H9 (cell line): ENCODE results near the gene C3orf49. TPM values are rescaled to one million over a fixed set of nuclear protein-coding genes. Genes with fewer than 3 reads are reported as not detected.

Experiments
- DNase-seq: peaks from one replicate; pipeline ENCODE4 v3.0.0-alpha.2; 2017
- H2AFZ ChIP-seq: one replicate; pipeline ENCODE4 v1.6.1; 2013; ENCODE audit warnings: mild to moderate bottlenecking, low read length, control low read depth, moderate library complexity
- H2AK5ac ChIP-seq: 2 replicates; pipeline ENCODE4 v1.6.1; 2013; ENCODE audit warnings: low read length, control low read depth, mixed read lengths; ENCODE audit not compliant: insufficient read length
- H2BK120ac ChIP-seq: one replicate; pipeline ENCODE4 v1.6.1; 2013; ENCODE audit warnings: low read depth, mild to moderate bottlenecking, low read length, control low read depth, inconsistent platforms; ENCODE audit not compliant: poor library complexity, severe bottlenecking
- H2BK12ac ChIP-seq: 2 replicates; pipeline ENCODE4 v1.6.1; 2013; ENCODE audit warnings: low read length, control low read depth, mixed read lengths, low read depth; ENCODE audit not compliant: insufficient read length
- H2BK15ac ChIP-seq: 2 replicates; pipeline ENCODE4 v1.6.1; 2013; ENCODE audit warnings: low read depth, low read length, control low read depth
- H2BK20ac ChIP-seq: one replicate; pipeline ENCODE4 v1.6.1; 2013; ENCODE audit warnings: low read depth, mild to moderate bottlenecking, low read length, control low read depth, inconsistent platforms; ENCODE audit not compliant: poor library complexity, severe bottlenecking
- H2BK5ac ChIP-seq: 2 replicates; pipeline ENCODE4 v1.6.1; 2013; ENCODE audit warnings: low read length, control low read depth, mixed read lengths; ENCODE audit not compliant: insufficient read length
- H3K14ac ChIP-seq: 2 replicates; pipeline ENCODE4 v1.6.1; 2013; ENCODE audit warnings: low read length, control low read depth; ENCODE audit not compliant: insufficient read depth
- H3K18ac ChIP-seq: 2 replicates; pipeline ENCODE4 v1.6.1; 2013; ENCODE audit warnings: low read depth, mild to moderate bottlenecking, mixed read lengths, low read length, control low read depth; ENCODE audit not compliant: insufficient read length
- H3K23ac ChIP-seq: 2 replicates; pipeline ENCODE4 v1.6.1; 2013; ENCODE audit warnings: low read length, control low read depth, mixed read lengths, low read depth; ENCODE audit not compliant: insufficient read length
- H3K23me2 ChIP-seq: 2 replicates; pipeline ENCODE4 v1.6.1; 2013; ENCODE audit warnings: low read depth, mild to moderate bottlenecking, mixed read lengths, low read length, control low read depth; ENCODE audit not compliant: insufficient read length, poor library complexity, severe bottlenecking
- H3K27ac ChIP-seq: 2 replicates; pipeline ENCODE4 v1.5.1; 2013; ENCODE audit warnings: low read length, control low read depth, mixed read lengths, low read depth; ENCODE audit not compliant: insufficient read length
- H3K27me3 ChIP-seq: 2 replicates; pipeline ENCODE4 v1.6.1; 2013; ENCODE audit warnings: low read length, control low read depth, inconsistent platforms; ENCODE audit not compliant: insufficient read depth
- H3K4ac ChIP-seq: 2 replicates; pipeline ENCODE4 v1.6.1; 2013; ENCODE audit warnings: low read depth, mild to moderate bottlenecking, control low read depth, inconsistent platforms, low read length, moderate library complexity
- H3K4me1 ChIP-seq: 2 replicates; pipeline ENCODE4 v1.6.1; 2013; ENCODE audit warnings: low read length, control low read depth, inconsistent platforms; ENCODE audit not compliant: insufficient read depth
- H3K4me2 ChIP-seq: 2 replicates; pipeline ENCODE4 v1.6.1; 2013; ENCODE audit warnings: low read length, control low read depth, mixed read lengths; ENCODE audit not compliant: insufficient read length, insufficient read depth
- H3K56ac ChIP-seq: 2 replicates; pipeline ENCODE4 v1.6.1; 2013; ENCODE audit warnings: low read depth, mild to moderate bottlenecking, mixed read lengths, low read length, control low read depth; ENCODE audit not compliant: insufficient read length
- H3K79me1 ChIP-seq: 2 replicates; pipeline ENCODE4 v1.6.1; 2013; ENCODE audit warnings: low read depth, mild to moderate bottlenecking, moderate library complexity, low read length, control low read depth, inconsistent platforms; ENCODE audit not compliant: insufficient read depth, poor library complexity, severe bottlenecking
- H3K79me2 ChIP-seq: 2 replicates; pipeline ENCODE4 v1.6.1; 2013; ENCODE audit warnings: low read length, control low read depth, inconsistent platforms; ENCODE audit not compliant: insufficient read depth
- H3K9ac ChIP-seq: 2 replicates; pipeline ENCODE4 v1.6.1; 2013; ENCODE audit warnings: low read length, control low read depth, mixed read lengths; ENCODE audit not compliant: insufficient read length; ENCODE audit errors: extremely low read depth
- H3K9me3 ChIP-seq: one replicate; pipeline ENCODE4 v1.6.1; 2013; ENCODE audit warnings: low read depth, low read length, inconsistent platforms; ENCODE audit not compliant: control insufficient read depth
- H3T11ph ChIP-seq: one replicate; pipeline ENCODE4 v1.6.1; 2013; ENCODE audit warnings: mild to moderate bottlenecking, low read length, control low read depth, inconsistent platforms
- H4K20me1 ChIP-seq: one replicate; pipeline ENCODE4 v1.6.1; 2013; ENCODE audit not compliant: control insufficient read depth, insufficient read length, insufficient read depth
- H4K5ac ChIP-seq: 2 replicates; pipeline ENCODE4 v1.6.1; 2013; ENCODE audit warnings: low read depth, mild to moderate bottlenecking, mixed read lengths, low read length, control low read depth; ENCODE audit not compliant: insufficient read length
- H4K8ac ChIP-seq: replicated peaks from 2 replicates; pipeline ENCODE4 v1.6.1; 2013; ENCODE audit warnings: low read length, control low read depth, mixed read lengths, low read depth; ENCODE audit not compliant: insufficient read length
- H4K91ac ChIP-seq: 2 replicates; pipeline ENCODE4 v1.6.1; 2013; ENCODE audit warnings: low read depth, mild to moderate bottlenecking, moderate library complexity, mixed read lengths, low read length, control low read depth; ENCODE audit not compliant: insufficient read length
- H3K27ac Mint-ChIP-seq, 3 experiments: 2 replicates in 2 of 3; 3 replicates in 1 of 3; pipeline ENCODE4 v1.8.0; 2020 to 2021; ENCODE audit warnings: mixed read lengths in 3 of 3, mild to moderate bottlenecking in 1 of 3, moderate library complexity in 1 of 3
- H3K27me3 Mint-ChIP-seq: 2 replicates; pipeline ENCODE4 v1.8.0; 2021; ENCODE audit warnings: low read depth, mild to moderate bottlenecking, moderate library complexity, mixed read lengths
- H3K36me3 Mint-ChIP-seq, 3 experiments: 2 replicates in 2 of 3; 3 replicates in 1 of 3; pipeline ENCODE4 v1.8.0; 2020 to 2021; ENCODE audit warnings: low read depth in 3 of 3, mixed read lengths in 3 of 3; ENCODE audit not compliant: insufficient read depth in 1 of 3
- H3K4me1 Mint-ChIP-seq, 2 experiments: 2 replicates each; pipeline ENCODE4 v1.8.0; 2020; ENCODE audit warnings: mixed read lengths in 2 of 2
- H3K4me3 Mint-ChIP-seq, 2 experiments: 2 replicates in 1 of 2; 3 replicates in 1 of 2; pipeline ENCODE4 v1.8.0; 2020 to 2021; ENCODE audit warnings: mild to moderate bottlenecking in 2 of 2, mixed read lengths in 2 of 2, moderate library complexity in 1 of 2
- H3K9me3 Mint-ChIP-seq, 2 experiments: 2 replicates in 1 of 2; 3 replicates in 1 of 2; pipeline ENCODE4 v1.8.0; 2020; ENCODE audit warnings: mild to moderate bottlenecking in 2 of 2, mixed read lengths in 2 of 2, moderate library complexity in 1 of 2
- CTCF ChIP-seq: fragments of 200-600 bp; sonication (generic); conservative IDR thresholded peaks from 3 replicates; pipeline ENCODE4 v1.8.0; 2021; ENCODE audit warnings: antibody characterized with exemption, mild to moderate bottlenecking
- whole genome bisulfite sequencing: extraction: QIAGEN DNeasy Blood & Tissue Kit; methylation state at CpG from one replicate; pipeline ENCODE4 v1.1.7; 2013; ENCODE audit warnings: missing lambda C conversion rate, low lambda C conversion rate, mixed read lengths; ENCODE audit not compliant: insufficient read length; ENCODE audit errors: extremely low coverage; 5-methylcytosine and 5-hydroxymethylcytosine counted together
- total RNA-seq: library from RNA; stranded (reverse); gene quantifications from 2 replicates; pipeline ENCODE4 v1.2.1, GENCODE V29; 2021

C3orf49 gene
- total RNA-seq, 1 experiment from 2014 or later: not detected

- Histone ChIP-seq H3K4me1 (peaks cover 6% of the 10 kb centered on the region; the same call in 1 of the 2 replicates), H3T11ph (no peak overlapping the region), H4K91ac (no peak overlapping the region), H3K23ac (no peak overlapping the region), H2AFZ (no peak overlapping the region), H3K27me3 (no peaks in the 10 kb centered on the region), H3K79me1 (no peaks in the 10 kb centered on the region), H2BK120ac (no peak overlapping the region), H2BK5ac (no peak overlapping the region), H3K4ac (no peak overlapping the region), H2BK12ac (no peak overlapping the region), H4K8ac (no peak overlapping the region), H4K5ac (no peak overlapping the region), H3K14ac (no peak overlapping the region), H2AK5ac (no peak overlapping the region), H3K79me2 (peaks cover 2% of the 10 kb centered on the region; the same call in 1 of the 2 replicates), H3K27ac (no peak overlapping the region), H3K56ac (no peak overlapping the region), H2BK20ac (no peak overlapping the region), H3K18ac (no peak overlapping the region), H4K20me1 (no peaks in the 10 kb centered on the region), H3K9ac (no peak overlapping the region), H3K4me2 (no peak overlapping the region), H2BK15ac (no peak overlapping the region), H3K9me3 (no peaks in the 10 kb centered on the region), H3K23me2 (no peaks in the 10 kb centered on the region)
- H3K27ac Mint-ChIP-seq: no peak overlapping the region
- no peaks in the 10 kb centered on the region; a peak in 2 of 7 replicates for H3K36me3 Mint-ChIP-seq
- no peaks in the 10 kb centered on the region for H3K9me3 Mint-ChIP-seq
- no peaks in the 10 kb centered on the region for H3K27me3 Mint-ChIP-seq
- H3K4me1 Mint-ChIP-seq: peaks cover 49 to 50% of the 10 kb centered on the region in 2 experiments
- no peak for TF ChIP-seq CTCF
- WGBS: no CpG with 5 or more reads among the region's 4 CpGs
- no peak for DNase-seq
- H3K4me3 Mint-ChIP-seq: no peak overlapping the region
Observed at GRCh38 chr3:63853106-63853505, 34.0 kb downstream of the C3orf49 start.
